Panc1 (cell line): ENCODE data around the gene EPHX1. TPM values are rescaled to one million over a fixed set of nuclear protein-coding genes. Genes with fewer than 3 reads are reported as not detected.
A peak's percentile ranks its signal among the peaks of the same experiment; 100 is the strongest.

Source experiments
- ATAC-seq: fragments of 200-7000 bp; cut with Tn5 transposase; 2 replicates; pipeline ENCODE4 v1.9.1; 2020; ENCODE audit warnings: mild to moderate bottlenecking, moderate library complexity
- BruUV-seq: library from RNA; stranded (reverse); fragments of 400-500 nt; replicated peaks from 2 replicates; lab custom pipeline; 2021; lab: Mats Ljungman, UMichigan
- CTCF ChIA-PET: fragments of 300-600 bp; sonication (Branson Sonifier 250); formaldehyde crosslinking; loops from one replicate; lab custom pipeline; 2022; ENCODE audit warnings: antibody characterized with exemption; lab: Charles Lee
- POLR2A ChIA-PET: fragments of 300-600 bp; sonication (Branson Sonifier 250); formaldehyde crosslinking; loops from one replicate; lab custom pipeline; 2022; ENCODE audit warnings: antibody characterized with exemption; lab: Charles Lee
- DNase-seq: peaks from one replicate; pipeline ENCODE4 v3.0.0-alpha.2; 2010; ENCODE audit warnings: low read depth, low spot score
- H3K27ac ChIP-seq: 2 replicates; pipeline ENCODE4 v1.5.1; 2011; ENCODE audit warnings: mild to moderate bottlenecking, low read length, inconsistent platforms
- H3K27me3 ChIP-seq: fragments of 200-500 bp; sonication (Bioruptor generic); 2 replicates; pipeline ENCODE4 v1.6.0; 2014; ENCODE audit warnings: low read length, inconsistent platforms; ENCODE audit not compliant: control insufficient read depth, insufficient read depth
- H3K36me3 ChIP-seq: fragments of 200-500 bp; sonication (Bioruptor generic); 2 replicates; pipeline ENCODE4 v1.5.1; 2014; ENCODE audit warnings: inconsistent platforms, mild to moderate bottlenecking, low read length, moderate library complexity; ENCODE audit not compliant: control insufficient read depth, insufficient read depth
- H3K4me1 ChIP-seq: 2 replicates; pipeline ENCODE4 v1.5.1; 2011; ENCODE audit warnings: inconsistent platforms, mild to moderate bottlenecking, low read length, moderate library complexity; ENCODE audit not compliant: control insufficient read depth, insufficient read depth
- H3K4me3 ChIP-seq, 2 experiments: 2 replicates each; pipeline ENCODE4 v1.5.1; 2011 to 2012; ENCODE audit warnings: low read depth in 2 of 2, low read length in 2 of 2, mild to moderate bottlenecking in 2 of 2, inconsistent platforms in 1 of 2, moderate library complexity in 1 of 2
- H3K9me3 ChIP-seq: fragments of 200-500 bp; sonication (Bioruptor generic); 2 replicates; pipeline ENCODE4 v1.5.1; 2014; ENCODE audit warnings: low read depth, mild to moderate bottlenecking, inconsistent platforms, low read length, moderate library complexity; ENCODE audit not compliant: control insufficient read depth, insufficient read depth
- CTCF ChIP-seq: fragments of 450-650 bp; IDR thresholded peaks from 2 replicates; pipeline ENCODE4 v1.5.1; 2017; ENCODE audit warnings: mild to moderate bottlenecking
- POLR2AphosphoS5 ChIP-seq: IDR thresholded peaks from 2 replicates; pipeline ENCODE4 v1.6.1; 2012; ENCODE audit warnings: mild to moderate bottlenecking, low read depth, low read length, moderate library complexity
- REST ChIP-seq, 2 experiments: IDR thresholded peaks; 2 replicates each; pipeline ENCODE4 v1.6.1; 2011 to 2012; ENCODE audit warnings: low read depth in 2 of 2, control low read depth in 1 of 2, low read length in 1 of 2, mild to moderate bottlenecking in 1 of 2, moderate library complexity in 1 of 2; ENCODE audit not compliant: insufficient read depth in 1 of 2
- SIN3A ChIP-seq: IDR thresholded peaks from 2 replicates; pipeline ENCODE4 v1.6.1; 2012; ENCODE audit warnings: low read depth, mild to moderate bottlenecking, low read length, moderate library complexity, borderline replicate concordance; ENCODE audit not compliant: insufficient read depth
- TCF7L2 ChIP-seq: IDR thresholded peaks from 2 replicates; pipeline ENCODE4 v1.6.1; 2011; ENCODE audit warnings: mild to moderate bottlenecking, low read depth, low read length, inconsistent platforms
- in situ Hi-C: cut with HindIII; loops from 2 replicates; pipeline ENCODE4 v1.10.0; 2016; ENCODE audit warnings: low sequenced_read_pairs, low pct_unique_long_range_greater_than_20kb
- intact Hi-C: fragments of 100-400 bp; cut with micrococcal nuclease; formaldehyde crosslinking; loops from one replicate; pipeline ENCODE4 v1.10.0; 2022; ENCODE audit not compliant: unreplicated experiment
- total RNA-seq: library from RNA; stranded (reverse); gene quantifications from one replicate; pipeline ENCODE4 v1.2.1, GENCODE V29; 2021; ENCODE audit not compliant: unreplicated experiment

Gene EPHX1
- total RNA-seq, 1 experiment from 2014 or later = 76.4 TPM

- Histone ChIP-seq H3K27me3 (no peaks in the 10 kb centered on the region), H3K9me3 (no peaks in the 10 kb centered on the region), H3K4me3 (no peak overlapping the region), H3K27ac (peak overlapping the region; percentile 71), H3K4me1 (peaks cover 38% of the 10 kb centered on the region), H3K36me3 (no peaks in the 10 kb centered on the region)
- CTCF ChIA-PET = interaction anchor here (0.6 to 1.7 kb wide), 7 partner anchors 9 to 298 kb away, joined by 3 to 12 read pairs (median 6); no protein-coding TSS in a partner anchor
- ATAC-seq = peak; percentile 94
- TF ChIP-seq CTCF (peak; percentile 93), REST (IDR thresholded peaks at IDR 0.05; ENCODE audit: insufficient read depth in 1 of 2, low read depth in 2 of 2, low read length in 1 of 2) (no peak)
- POLR2A ChIA-PET = interaction anchor here (0.6 kb wide), 1 partner anchor 71 kb away, joined by 3 read pairs; no protein-coding TSS in a partner anchor
- DNase-seq = peak; percentile 78
- in situ Hi-C loops = loop anchor here (10.0 kb wide), 1 partner anchor 218 kb away; no protein-coding TSS in a partner anchor
- intact Hi-C loops = loop anchor here (1.0 to 2.0 kb wide), 3 partner anchors 117 to 298 kb away; no protein-coding TSS in a partner anchor
- BruUV-seq = no TSS peak
These were observed 37.6 kb upstream of the EPHX1 start for GRCh38 chr1:225772323-225772768.

GRCh38 chr1:225772848-225773247, 37.1 kb upstream of the EPHX1 start:
- Histone ChIP-seq H3K27ac (peak overlapping the region; percentile 66), H3K9me3 (no peaks in the 10 kb centered on the region), H3K4me1 (peaks cover 33% of the 10 kb centered on the region), H3K27me3 (no peaks in the 10 kb centered on the region), H3K36me3 (no peaks in the 10 kb centered on the region), H3K4me3 (no peak overlapping the region)
- intact Hi-C loops = loop anchor here (1.0 to 2.0 kb wide), 3 partner anchors 118 to 298 kb away; no protein-coding TSS in a partner anchor
- ATAC-seq (no peak), DNase-seq (no peak)
- TF ChIP-seq REST (IDR thresholded peaks at IDR 0.05; ENCODE audit: insufficient read depth in 1 of 2, low read depth in 2 of 2, low read length in 1 of 2) (no peak), CTCF (no peak), POLR2AphosphoS5 (no peak), TCF7L2 (no peak; the same call in 1 of the 2 replicates), SIN3A (no peak)
- BruUV-seq = no TSS peak
- POLR2A ChIA-PET = interaction anchor here (0.6 kb wide), 2 partner anchors 71 to 339 kb away, joined by 3 read pairs; no protein-coding TSS in a partner anchor
- CTCF ChIA-PET = interaction anchor here (0.5 to 1.7 kb wide), 6 partner anchors 106 to 301 kb away, joined by 3 to 12 read pairs (median 3); no protein-coding TSS in a partner anchor
- in situ Hi-C loops = loop anchor here (10.0 kb wide), 1 partner anchor 218 kb away; no protein-coding TSS in a partner anchor
